Liver (tissue), 9 donors: ENCODE results near the gene THOC5. TPM values are rescaled to one million over a fixed set of nuclear protein-coding genes. Genes with fewer than 3 reads are reported as not detected.

Experiments used
- DNase-seq: peaks from one replicate; pipeline ENCODE4 v3.0.0-alpha.2; 2017; ENCODE audit warnings: low spot score
- H3K27ac ChIP-seq, 2 donors: one replicate each; pipeline ENCODE4 v1.7.0; 2013; ENCODE audit warnings: inconsistent platforms in 2 of 2, low read length in 2 of 2, control low read depth in 1 of 2, low read depth in 1 of 2, mild to moderate bottlenecking in 1 of 2
- H3K27me3 ChIP-seq, 4 donors: one replicate each; pipeline versions ENCODE4 v1.6.1 to v1.7.0; 2013; ENCODE audit warnings: low read length in 3 of 4, inconsistent platforms in 1 of 4, mild to moderate bottlenecking in 1 of 4, moderate library complexity in 1 of 4; ENCODE audit not compliant: control insufficient read depth in 4 of 4, insufficient read depth in 4 of 4
- H3K36me3 ChIP-seq, 4 donors: one replicate each; pipeline versions ENCODE4 v1.6.1 to v1.7.0; 2013; ENCODE audit warnings: low read length in 3 of 4, mild to moderate bottlenecking in 3 of 4, low read depth in 1 of 4, moderate library complexity in 1 of 4; ENCODE audit not compliant: control insufficient read depth in 4 of 4, insufficient read depth in 3 of 4
- H3K4me1 ChIP-seq, 4 donors: one replicate each; pipeline versions ENCODE4 v1.6.1 to v1.7.0; 2013; ENCODE audit warnings: low read length in 3 of 4, mild to moderate bottlenecking in 3 of 4, moderate library complexity in 1 of 4; ENCODE audit not compliant: control insufficient read depth in 4 of 4, insufficient read depth in 4 of 4
- H3K4me3 ChIP-seq, 3 donors: one replicate each; pipeline versions ENCODE4 v1.6.1 to v1.7.0; 2013; ENCODE audit warnings: low read length in 3 of 3, control low read depth in 1 of 3, low read depth in 1 of 3, mild to moderate bottlenecking in 1 of 3
- H3K9ac ChIP-seq, 2 donors: one replicate each; pipeline ENCODE4 v1.7.0; 2013; ENCODE audit warnings: low read length in 2 of 2, mild to moderate bottlenecking in 2 of 2, moderate library complexity in 2 of 2, control low read depth in 1 of 2, low read depth in 1 of 2
- H3K9me3 ChIP-seq, 4 donors: one replicate each; pipeline versions ENCODE4 v1.6.1 to v1.7.0; 2013; ENCODE audit warnings: low read length in 3 of 4; ENCODE audit not compliant: control insufficient read depth in 4 of 4
- ATF3 ChIP-seq: IDR thresholded peaks from 2 replicates; pipeline ENCODE4 v1.6.1; 2016; ENCODE audit warnings: antibody characterized with exemption
- CTCF ChIP-seq: fragments of 150-350 bp; IDR thresholded peaks from 2 replicates; pipeline ENCODE4 v1.5.1; 2017; ENCODE audit warnings: improper control_type of control experiment, low read depth, low read length; ENCODE audit not compliant: missing input control
- EGR1 ChIP-seq, 2 donors: IDR thresholded peaks; 2 replicates each; pipeline ENCODE4 v1.6.1; 2016 to 2018; ENCODE audit warnings: antibody characterized with exemption in 2 of 2, low read depth in 2 of 2
- FOXA1 ChIP-seq: IDR thresholded peaks from 2 replicates; pipeline ENCODE4 v1.6.1; 2016; ENCODE audit warnings: antibody characterized with exemption
- FOXA2 ChIP-seq: IDR thresholded peaks from 2 replicates; pipeline ENCODE4 v1.6.1; 2016; ENCODE audit warnings: antibody characterized with exemption
- GABPA ChIP-seq, 2 donors: IDR thresholded peaks in 1 of 2; conservative IDR thresholded peaks in 1 of 2; 2 replicates each; pipeline ENCODE4 v1.6.1; 2016; ENCODE audit warnings: antibody characterized with exemption in 2 of 2, mild to moderate bottlenecking in 1 of 2, moderate library complexity in 1 of 2
- HNF4A ChIP-seq, 2 donors: conservative IDR thresholded peaks; 2 replicates each; pipeline ENCODE4 v1.6.1; 2016; ENCODE audit warnings: antibody characterized with exemption in 2 of 2, mild to moderate bottlenecking in 2 of 2
- HNF4G ChIP-seq: IDR thresholded peaks from 2 replicates; pipeline ENCODE4 v1.6.1; 2016; ENCODE audit warnings: antibody characterized with exemption
- JUND ChIP-seq, 2 donors: IDR thresholded peaks; 2 replicates each; pipeline ENCODE4 v1.6.1; 2016; ENCODE audit warnings: antibody characterized with exemption in 2 of 2
- MAX ChIP-seq: IDR thresholded peaks from 2 replicates; pipeline ENCODE4 v1.6.1; 2016; ENCODE audit warnings: antibody characterized with exemption
- NR2F2 ChIP-seq: IDR thresholded peaks from 2 replicates; pipeline ENCODE4 v1.6.1; 2016; ENCODE audit warnings: antibody characterized with exemption
- RAD21 ChIP-seq, 2 donors: IDR thresholded peaks; 2 replicates each; pipeline ENCODE4 v1.6.1; 2016; ENCODE audit warnings: antibody characterized with exemption in 2 of 2, mild to moderate bottlenecking in 2 of 2
- REST ChIP-seq: IDR thresholded peaks from 2 replicates; pipeline ENCODE4 v1.6.1; 2016; ENCODE audit warnings: antibody characterized with exemption, mild to moderate bottlenecking
- RXRA ChIP-seq, 2 donors: IDR thresholded peaks; 2 replicates each; pipeline ENCODE4 v1.6.1; 2017 to 2018; ENCODE audit warnings: antibody characterized with exemption in 2 of 2, mild to moderate bottlenecking in 1 of 2
- SP1 ChIP-seq: IDR thresholded peaks from 2 replicates; pipeline ENCODE4 v1.6.1; 2018; ENCODE audit warnings: antibody characterized with exemption, mild to moderate bottlenecking
- TAF1 ChIP-seq: conservative IDR thresholded peaks from 2 replicates; pipeline ENCODE4 v1.6.1; 2016; ENCODE audit warnings: antibody characterized with exemption, mild to moderate bottlenecking
- YY1 ChIP-seq: IDR thresholded peaks from 2 replicates; pipeline ENCODE4 v1.6.1; 2016; ENCODE audit warnings: antibody characterized with exemption, mild to moderate bottlenecking
- ZBTB33 ChIP-seq: IDR thresholded peaks from 2 replicates; pipeline ENCODE4 v1.6.1; 2016; ENCODE audit warnings: antibody characterized with exemption
- WGBS: extraction: QIAGEN DNeasy Blood & Tissue Kit; methylation state at CpG from one replicate; pipeline ENCODE4 v1.1.7; 2013; 5-methylcytosine and 5-hydroxymethylcytosine counted together
- polyA plus RNA-seq, 2 donors: library from polyadenylated mRNA; stranded (reverse) in 1 of 2; unstranded in 1 of 2; fragments of 200-250 nt in 1 of 2; fragments of >200 nt in 1 of 2; fragmentation: Nextera tagmentation in 1 of 2; extraction: Ambion mirVana in 1 of 2; gene quantifications; one replicate each; pipeline versions ENCODE4 v1.2.1 to v1.2.3, GENCODE V29; 2013 to 2015
- total RNA-seq, 2 donors: library from RNA; depleted of rRNA; stranded (reverse); fragments of >200 nt; gene quantifications; one replicate each; pipeline ENCODE4 v1.2.3, GENCODE V29; 2014
- donor health status: healthy.
- donor health status: healthy.
- donor health status: healthy.
- donor health status: healthy.
- donor health status: healthy.

THOC5 gene
- total and polyA plus RNA-seq, 4 donors, result 7.4 to 25.1 (median 14.5) TPM

GRCh38 chr22:29461263-29461662 lies 92.3 kb downstream of the THOC5 start:
- Histone ChIP-seq H3K27ac (no peak overlapping the region), H3K4me3 (no peak overlapping the region), H3K36me3 (no peaks in the 10 kb centered on the region), H3K27me3 (no peaks in the 10 kb centered on the region), H3K9me3 (no peaks in the 10 kb centered on the region), H3K4me1 (no peaks in the 10 kb centered on the region), H3K9ac (no peak overlapping the region)
- DNase-seq, result no peak
- TF ChIP-seq GABPA (IDR thresholded peaks at IDR 0.05 in 1 of 2, conservative IDR thresholded peaks at IDR 0.05 in 1 of 2) (no peak), EGR1 (IDR thresholded peaks at IDR 0.05; ENCODE audit: low read depth in 2 of 2) (no peak), RXRA (IDR thresholded peaks at IDR 0.05) (no peak), ATF3 (no peak), HNF4G (no peak), ZBTB33 (no peak), RAD21 (IDR thresholded peaks at IDR 0.05) (no peak), JUND (IDR thresholded peaks at IDR 0.05) (no peak), NR2F2 (no peak), FOXA2 (no peak), REST (no peak), HNF4A (conservative IDR thresholded peaks at IDR 0.05) (no peak), FOXA1 (no peak)
- WGBS, result 89% methylated on average over 5 of the region's 5 CpGs

- 80% methylated on average over 9 of the region's 9 CpGs for WGBS
- Histone ChIP-seq H3K36me3 (no peaks in the 10 kb centered on the region), H3K4me1 (no peaks in the 10 kb centered on the region), H3K9ac (no peak overlapping the region), H3K27ac (no peak overlapping the region), H3K4me3 (no peak overlapping the region), H3K27me3 (no peaks in the 10 kb centered on the region), H3K9me3 (no peaks in the 10 kb centered on the region)
- DNase-seq, result no peak
- TF ChIP-seq ATF3, result no peak
- no peak for TF ChIP-seq JUND (IDR thresholded peaks at IDR 0.05)
- no peak for TF ChIP-seq SP1
- TF ChIP-seq NR2F2, result no peak
- TF ChIP-seq EGR1 (IDR thresholded peaks at IDR 0.05; ENCODE audit: low read depth in 2 of 2), result no peak
- TF ChIP-seq GABPA (IDR thresholded peaks at IDR 0.05 in 1 of 2, conservative IDR thresholded peaks at IDR 0.05 in 1 of 2), result no peak
- no peak for TF ChIP-seq RXRA (IDR thresholded peaks at IDR 0.05)
- no peak for TF ChIP-seq RAD21 (IDR thresholded peaks at IDR 0.05)
- no peak for TF ChIP-seq REST
- no peak for TF ChIP-seq ZBTB33
- no peak for TF ChIP-seq TAF1
- no peak for TF ChIP-seq YY1
- no peak for TF ChIP-seq HNF4G
- TF ChIP-seq MAX, result no peak
- TF ChIP-seq HNF4A (conservative IDR thresholded peaks at IDR 0.05), result no peak
- TF ChIP-seq CTCF, result no peak
Observed at GRCh38 chr22:29459773-29460172, 93.8 kb downstream of the THOC5 start.
